ENCODE measurements around the gene C16orf87. TPM values are rescaled to one million over a fixed set of nuclear protein-coding genes. Genes with fewer than 3 reads are reported as not detected.

Gene C16orf87
- polyA plus RNA-seq, 3 donors = 6.1 to 9.7 (median 7.6) TPM

DNA sequence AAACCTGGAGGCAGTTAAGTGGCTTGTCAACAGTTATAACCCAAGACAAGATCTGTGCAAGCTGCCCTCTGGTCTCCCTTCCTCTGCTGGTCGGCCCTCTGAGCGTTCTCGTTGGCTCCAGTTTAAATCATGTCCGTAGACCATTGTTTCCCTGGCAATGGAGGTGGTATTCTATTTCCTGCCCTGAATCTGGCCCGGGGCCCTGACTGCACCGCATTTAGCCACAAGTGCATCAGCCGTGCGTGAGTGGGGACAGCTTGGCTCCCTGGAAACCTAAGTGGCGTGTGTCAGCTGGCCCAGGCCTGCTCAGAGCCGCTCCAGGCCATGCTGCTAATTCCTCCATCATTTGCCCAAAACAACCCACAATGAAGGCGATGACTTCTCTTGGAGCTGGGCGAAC is 67.8 kb downstream of the C16orf87 start:
- H3K9me3 ChIP-seq (replicated peaks in 1 of 2; ENCODE audit: control insufficient read depth in 1 of 2, insufficient read depth in 1 of 2, low read length in 2 of 2) = no peaks in the 10 kb centered on the region
- no peaks in the 10 kb centered on the region for H3K9me3 Mint-ChIP-seq
- H3K4me3 Mint-ChIP-seq = no peak overlapping the region
- TF ChIP-seq, protein P1, sequence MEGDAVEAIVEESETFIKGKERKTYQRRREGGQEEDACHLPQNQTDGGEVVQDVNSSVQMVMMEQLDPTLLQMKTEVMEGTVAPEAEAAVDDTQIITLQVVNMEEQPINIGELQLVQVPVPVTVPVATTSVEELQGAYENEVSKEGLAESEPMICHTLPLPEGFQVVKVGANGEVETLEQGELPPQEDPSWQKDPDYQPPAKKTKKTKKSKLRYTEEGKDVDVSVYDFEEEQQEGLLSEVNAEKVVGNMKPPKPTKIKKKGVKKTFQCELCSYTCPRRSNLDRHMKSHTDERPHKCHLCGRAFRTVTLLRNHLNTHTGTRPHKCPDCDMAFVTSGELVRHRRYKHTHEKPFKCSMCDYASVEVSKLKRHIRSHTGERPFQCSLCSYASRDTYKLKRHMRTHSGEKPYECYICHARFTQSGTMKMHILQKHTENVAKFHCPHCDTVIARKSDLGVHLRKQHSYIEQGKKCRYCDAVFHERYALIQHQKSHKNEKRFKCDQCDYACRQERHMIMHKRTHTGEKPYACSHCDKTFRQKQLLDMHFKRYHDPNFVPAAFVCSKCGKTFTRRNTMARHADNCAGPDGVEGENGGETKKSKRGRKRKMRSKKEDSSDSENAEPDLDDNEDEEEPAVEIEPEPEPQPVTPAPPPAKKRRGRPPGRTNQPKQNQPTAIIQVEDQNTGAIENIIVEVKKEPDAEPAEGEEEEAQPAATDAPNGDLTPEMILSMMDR (IDR thresholded peaks at IDR 0.05) = no peak
- H3K4me2 ChIP-seq (replicated peaks; ENCODE audit: extremely low read depth, low read length, poor library complexity, severe bottlenecking) = no peak overlapping the region
- intact Hi-C loops (cut with micrococcal nuclease) = no loop called here
- no peaks in the 10 kb centered on the region for H3K27me3 ChIP-seq (ENCODE audit: control insufficient read depth in 2 of 2, insufficient read depth in 2 of 2, low read length in 2 of 2)
- no peaks in the 10 kb centered on the region for H3K79me2 ChIP-seq (ENCODE audit: insufficient read depth, low read length)
- H3K36me3 Mint-ChIP-seq = no peaks in the 10 kb centered on the region
- no peak for DNase-seq
- H3K4me3 ChIP-seq (replicated peaks in 1 of 3; ENCODE audit: low read depth in 2 of 3, low read length in 3 of 3) = no peak overlapping the region
- H3K27ac ChIP-seq (ENCODE audit: low read depth in 1 of 2, low read length in 2 of 2) = no peak overlapping the region
- H3K27ac Mint-ChIP-seq = no peak overlapping the region
- H3K27me3 Mint-ChIP-seq (ENCODE audit: low read depth in 3 of 3) = peaks cover 0 to 9% (median 3%) of the 10 kb centered on the region in 3 donors
- no peak overlapping the region for H2AFZ ChIP-seq (ENCODE audit: insufficient read depth, low read depth, low read length, poor library complexity, severe bottlenecking)
- 73% methylated on average over 11 of the region's 12 CpGs for WGBS (ENCODE audit: insufficient coverage)
- no peaks in the 10 kb centered on the region for H4K20me1 ChIP-seq (ENCODE audit: insufficient read depth, low read length)
- peaks cover 13% of the 10 kb centered on the region for H3K4me1 Mint-ChIP-seq
- H3K36me3 ChIP-seq (replicated peaks in 1 of 2; ENCODE audit: control insufficient read depth in 1 of 2, insufficient read depth in 2 of 2, low read length in 2 of 2) = no peaks in the 10 kb centered on the region
- no peak overlapping the region for H3K9ac ChIP-seq (ENCODE audit: insufficient read depth, low read length, poor library complexity, severe bottlenecking)
- H3K4me1 ChIP-seq (ENCODE audit: control insufficient read depth in 1 of 2, insufficient read depth in 2 of 2, low read length in 2 of 2) = no peaks in the 10 kb centered on the region

DNA sequence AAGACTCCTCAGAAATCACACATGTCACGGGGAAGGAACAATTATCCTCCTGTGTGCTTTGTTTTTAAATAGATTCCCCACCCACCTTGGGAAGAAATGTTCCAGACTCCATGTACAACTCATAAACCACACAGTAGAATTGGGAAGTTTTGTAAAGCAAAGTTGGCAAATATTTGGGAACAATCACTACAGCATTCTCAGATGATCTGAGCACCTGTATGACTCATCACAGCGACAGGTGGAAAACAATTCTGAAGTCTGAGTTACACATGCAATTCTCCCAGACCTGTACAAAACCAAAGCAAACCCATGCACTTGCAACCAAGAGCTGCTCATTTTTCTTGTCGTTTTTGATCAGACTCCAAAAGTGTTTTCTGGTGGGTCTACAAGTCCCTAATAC is 68.4 kb downstream of the C16orf87 start:
- H3K36me3 ChIP-seq (replicated peaks in 1 of 2; ENCODE audit: control insufficient read depth in 1 of 2, insufficient read depth in 2 of 2, low read length in 2 of 2) = no peaks in the 10 kb centered on the region
- H3K9ac ChIP-seq (ENCODE audit: insufficient read depth, low read length, poor library complexity, severe bottlenecking) = no peak overlapping the region
- H3K27ac Mint-ChIP-seq = no peak overlapping the region
- no peaks in the 10 kb centered on the region for H3K9me3 Mint-ChIP-seq
- intact Hi-C loops (cut with micrococcal nuclease) = no loop called here
- WGBS (ENCODE audit: insufficient coverage) = 100% methylated on average over 1 of the region's 3 CpGs
- no peaks in the 10 kb centered on the region for H3K4me1 ChIP-seq (ENCODE audit: control insufficient read depth in 1 of 2, insufficient read depth in 2 of 2, low read length in 2 of 2)
- TF ChIP-seq, protein P1 (IDR thresholded peaks at IDR 0.05) = no peak
- no peaks in the 10 kb centered on the region for H3K27me3 ChIP-seq (ENCODE audit: control insufficient read depth in 2 of 2, insufficient read depth in 2 of 2, low read length in 2 of 2)
- no peak overlapping the region for H3K4me3 ChIP-seq (replicated peaks in 1 of 3; ENCODE audit: low read depth in 2 of 3, low read length in 3 of 3)
- DNase-seq = no peak
- H4K20me1 ChIP-seq (ENCODE audit: insufficient read depth, low read length) = no peaks in the 10 kb centered on the region
- H3K4me2 ChIP-seq (replicated peaks; ENCODE audit: extremely low read depth, low read length, poor library complexity, severe bottlenecking) = no peak overlapping the region
- no peaks in the 10 kb centered on the region for H3K36me3 Mint-ChIP-seq
- no peaks in the 10 kb centered on the region for H3K9me3 ChIP-seq (replicated peaks in 1 of 2; ENCODE audit: control insufficient read depth in 1 of 2, insufficient read depth in 1 of 2, low read length in 2 of 2)
- H3K79me2 ChIP-seq (ENCODE audit: insufficient read depth, low read length) = no peaks in the 10 kb centered on the region
- H3K27ac ChIP-seq (ENCODE audit: low read depth in 1 of 2, low read length in 2 of 2) = no peak overlapping the region
- H3K27me3 Mint-ChIP-seq (ENCODE audit: low read depth in 3 of 3) = peaks cover 0 to 9% (median 5%) of the 10 kb centered on the region in 3 donors
- H3K4me3 Mint-ChIP-seq = no peak overlapping the region
- no peak overlapping the region for H2AFZ ChIP-seq (ENCODE audit: insufficient read depth, low read depth, low read length, poor library complexity, severe bottlenecking)
- peaks cover 13% of the 10 kb centered on the region for H3K4me1 Mint-ChIP-seq
